OCI-LY1 (cell line): ENCODE measurements around the gene KRTAP19-7.

Experiments used
- CTCF ChIP-seq: fragments of 200-600 bp; sonication (generic), shearing (Covaris generic); IDR thresholded peaks from 2 replicates; pipeline ENCODE4 v1.5.1; 2017; ENCODE audit warnings: mild to moderate bottlenecking, antibody characterized with exemption, low read length, moderate library complexity, mixed read lengths
- EZH2 ChIP-seq: fragments of 200-600 bp; sonication (generic), shearing (Covaris generic); IDR thresholded peaks from 2 replicates; pipeline ENCODE4 v1.8.0; 2017; ENCODE audit warnings: borderline replicate concordance, mixed run types, mild to moderate bottlenecking, antibody characterized with exemption, low read length, moderate library complexity, mixed read lengths

GRCh38 chr21:30579346-30579745 lies 18.2 kb upstream of the KRTAP19-7 start:
- TF ChIP-seq CTCF (no peak), EZH2 (no peak)
